ENCODE results near the gene FBN1.

FBN1 gene

DNA sequence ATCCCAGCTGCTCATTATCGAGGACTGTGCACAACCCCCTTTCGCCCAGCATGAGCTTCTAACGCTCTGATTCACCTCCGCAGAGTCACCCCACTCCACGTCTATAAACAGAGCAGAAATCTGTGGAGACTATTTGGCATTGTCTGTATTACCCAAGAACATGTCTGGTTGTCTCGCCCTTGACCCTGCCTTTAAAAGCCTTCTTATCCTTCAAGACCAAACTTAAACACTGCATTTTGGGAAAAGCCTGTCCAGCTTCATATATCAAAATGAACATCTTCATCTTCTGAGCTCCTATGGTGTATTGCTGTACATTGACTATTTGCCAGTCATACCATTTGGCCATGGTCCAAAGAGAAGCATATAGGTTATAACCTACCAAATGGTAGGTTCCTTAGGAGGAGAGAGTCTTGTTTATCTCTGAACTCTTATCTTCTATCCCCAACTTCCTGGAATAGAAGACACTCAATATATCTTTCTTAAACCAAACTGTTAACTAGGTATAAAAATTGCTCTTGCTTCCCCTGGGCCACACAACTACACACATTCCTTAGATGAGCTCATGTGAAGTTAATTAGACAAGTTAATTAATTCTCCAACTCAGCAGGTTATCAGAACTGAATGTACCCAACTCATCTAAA lies 90.1 kb downstream of the FBN1 start:
- no peak overlapping the region for H3K4me3 ChIP-seq (ENCODE audit: low read length)
- TF ChIP-seq ZNF274 (IDR thresholded peaks at IDR 0.05; ENCODE audit: low read depth, low read length), result no peak

- no peak for TF ChIP-seq ZNF274 (IDR thresholded peaks at IDR 0.05; ENCODE audit: low read depth, low read length)
Observed at GRCh38 chr15:48554112-48554511, 91.4 kb downstream of the FBN1 start.

GRCh38 chr15:48553559-48553958 lies 92.0 kb downstream of the FBN1 start:
- TF ChIP-seq ZNF274 (IDR thresholded peaks at IDR 0.05; ENCODE audit: low read depth, low read length), result no peak
- H3K4me3 ChIP-seq (ENCODE audit: low read length), result no peak overlapping the region

More at GRCh38 chr15:48554112-48554511, 91.4 kb downstream of the FBN1 start:
- no peak overlapping the region for H3K4me3 ChIP-seq (ENCODE audit: low read length)

DNA sequence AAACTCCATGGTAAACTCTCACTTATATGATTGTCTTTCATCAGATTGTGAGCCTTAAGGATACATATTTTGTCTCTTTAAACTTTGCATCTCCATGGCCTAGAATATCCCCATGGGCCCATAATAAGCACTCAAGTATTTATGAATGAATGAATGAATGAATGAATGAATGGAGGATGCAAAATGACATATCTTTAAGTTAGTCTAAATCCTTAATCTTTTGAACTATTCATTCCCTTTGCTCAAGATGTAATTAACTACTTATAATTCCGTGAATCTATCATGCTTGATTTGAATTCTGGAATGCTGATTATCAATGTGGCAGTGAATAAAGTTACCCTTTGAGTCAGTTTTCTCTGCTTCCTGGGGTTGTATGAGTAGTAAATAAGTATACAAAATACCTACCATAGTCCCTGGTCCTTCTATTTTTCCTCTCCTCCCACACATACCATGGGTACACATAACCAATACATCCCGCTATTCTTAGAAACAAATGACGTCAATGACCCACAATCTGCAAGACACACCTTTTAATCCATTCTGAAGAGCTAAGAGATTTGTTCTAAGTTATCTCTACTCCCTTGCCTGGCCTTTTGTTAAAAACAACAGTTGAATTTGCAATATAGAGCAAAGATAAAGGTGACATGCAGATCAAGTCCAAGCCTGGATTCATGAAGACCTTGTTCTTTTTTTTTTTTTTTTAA lies 94.5 kb downstream of the FBN1 start:
- no peak overlapping the region for H3K4me3 ChIP-seq (ENCODE audit: low read length)
- TF ChIP-seq ZNF274 (IDR thresholded peaks at IDR 0.05; ENCODE audit: low read depth, low read length), result no peak

DNA sequence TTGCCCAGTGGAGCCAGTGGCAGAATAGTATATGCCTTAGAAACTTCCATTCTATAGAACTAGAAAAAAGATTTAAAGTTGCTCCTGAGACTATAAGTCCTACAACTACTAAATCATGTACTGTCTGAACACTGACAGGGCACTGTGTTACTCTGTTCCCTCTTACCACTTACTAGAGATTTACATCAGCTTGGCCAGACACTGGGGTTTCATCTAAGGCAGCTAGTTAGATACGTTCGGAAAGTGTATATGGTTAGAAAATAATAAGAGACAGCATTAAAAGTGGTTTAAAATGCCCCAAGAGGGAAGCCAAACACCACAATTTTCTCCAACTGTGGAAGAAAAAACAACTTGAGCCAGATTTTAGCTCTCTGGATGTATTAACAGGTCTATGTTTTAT lies 97.1 kb downstream of the FBN1 start:
- TF ChIP-seq ZNF274 (IDR thresholded peaks at IDR 0.05; ENCODE audit: low read depth, low read length), result no peak
- no peak overlapping the region for H3K4me3 ChIP-seq (ENCODE audit: low read length)

GRCh38 chr15:48547286-48547685 lies 98.2 kb downstream of the FBN1 start:
- H3K4me3 ChIP-seq (ENCODE audit: low read length), result no peak overlapping the region
- no peak for TF ChIP-seq ZNF274 (IDR thresholded peaks at IDR 0.05; ENCODE audit: low read depth, low read length)

DNA sequence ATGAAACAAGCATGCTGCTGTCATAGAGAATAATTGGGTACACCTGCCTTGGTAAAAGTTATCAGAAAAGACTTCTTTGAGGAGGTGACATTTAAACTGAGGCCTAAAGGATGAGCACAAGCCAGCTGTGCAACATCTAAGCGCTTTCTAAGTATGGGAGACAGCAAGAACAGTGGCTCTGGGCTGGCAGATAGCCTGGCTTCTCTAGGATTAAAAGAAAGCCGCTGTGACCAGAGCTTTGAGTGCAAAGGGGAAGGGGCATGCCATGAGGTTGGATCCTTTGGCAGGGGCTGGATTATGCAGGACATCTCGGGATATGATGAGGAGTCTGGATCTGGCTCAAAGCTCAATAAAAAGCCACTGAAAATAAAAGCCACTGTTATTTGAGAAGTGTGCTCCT lies 99.2 kb downstream of the FBN1 start:
- no peak overlapping the region for H3K4me3 ChIP-seq (ENCODE audit: low read length)
- no peak for TF ChIP-seq ZNF274 (IDR thresholded peaks at IDR 0.05; ENCODE audit: low read depth, low read length)

DNA sequence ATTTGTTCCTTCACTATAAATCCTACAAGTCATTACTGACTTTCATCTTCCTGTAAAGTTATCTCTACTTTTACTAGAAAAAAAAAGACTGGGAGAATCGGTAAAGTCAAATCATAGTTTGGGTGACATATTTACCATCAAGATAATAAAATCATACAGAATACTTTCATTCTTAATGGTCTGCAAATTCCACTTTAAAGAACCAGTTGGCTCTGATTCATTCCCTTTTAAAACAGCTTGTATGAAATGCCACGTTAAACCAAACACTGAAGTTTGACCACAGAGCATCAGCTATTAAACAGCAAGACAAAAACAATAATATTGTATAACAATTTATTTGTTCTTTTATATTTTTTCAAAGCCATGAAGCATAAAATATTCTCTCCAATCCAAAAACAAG lies 100.7 kb downstream of the FBN1 start:
- H3K4me3 ChIP-seq (ENCODE audit: low read length), result no peak overlapping the region
- no peak for TF ChIP-seq ZNF274 (IDR thresholded peaks at IDR 0.05; ENCODE audit: low read depth, low read length)

- TF ChIP-seq ZNF274 (IDR thresholded peaks at IDR 0.05; ENCODE audit: low read depth, low read length), result no peak
- no peak overlapping the region for H3K4me3 ChIP-seq (ENCODE audit: low read length)
Observed at GRCh38 chr15:48541341-48542278, 103.9 kb downstream of the FBN1 start.

DNA sequence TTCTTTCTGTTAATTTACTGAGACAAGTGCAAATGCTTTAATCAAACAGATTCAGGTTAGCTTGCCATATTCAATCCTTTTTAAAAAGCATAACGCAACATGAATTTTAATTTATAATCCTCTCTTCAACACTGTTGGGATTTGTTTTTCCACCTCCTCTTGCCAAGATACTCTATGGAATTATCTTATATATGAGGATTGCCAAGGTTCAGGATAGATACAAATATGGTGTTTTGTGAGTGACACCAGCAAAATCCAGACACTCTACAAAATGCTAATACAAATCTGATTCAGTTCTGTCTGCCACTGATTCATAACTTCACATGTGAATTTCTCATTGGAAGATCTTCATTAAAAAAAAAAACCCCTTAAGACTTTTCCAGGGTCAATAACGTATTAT lies 104.8 kb downstream of the FBN1 start:
- no peak for TF ChIP-seq ZNF274 (IDR thresholded peaks at IDR 0.05; ENCODE audit: low read depth, low read length)
- H3K4me3 ChIP-seq (ENCODE audit: low read length), result no peak overlapping the region

GRCh38 chr15:48538941-48539340 lies 106.6 kb downstream of the FBN1 start:
- H3K4me3 ChIP-seq (ENCODE audit: low read length), result no peak overlapping the region
- TF ChIP-seq ZNF274 (IDR thresholded peaks at IDR 0.05; ENCODE audit: low read depth, low read length), result no peak

DNA sequence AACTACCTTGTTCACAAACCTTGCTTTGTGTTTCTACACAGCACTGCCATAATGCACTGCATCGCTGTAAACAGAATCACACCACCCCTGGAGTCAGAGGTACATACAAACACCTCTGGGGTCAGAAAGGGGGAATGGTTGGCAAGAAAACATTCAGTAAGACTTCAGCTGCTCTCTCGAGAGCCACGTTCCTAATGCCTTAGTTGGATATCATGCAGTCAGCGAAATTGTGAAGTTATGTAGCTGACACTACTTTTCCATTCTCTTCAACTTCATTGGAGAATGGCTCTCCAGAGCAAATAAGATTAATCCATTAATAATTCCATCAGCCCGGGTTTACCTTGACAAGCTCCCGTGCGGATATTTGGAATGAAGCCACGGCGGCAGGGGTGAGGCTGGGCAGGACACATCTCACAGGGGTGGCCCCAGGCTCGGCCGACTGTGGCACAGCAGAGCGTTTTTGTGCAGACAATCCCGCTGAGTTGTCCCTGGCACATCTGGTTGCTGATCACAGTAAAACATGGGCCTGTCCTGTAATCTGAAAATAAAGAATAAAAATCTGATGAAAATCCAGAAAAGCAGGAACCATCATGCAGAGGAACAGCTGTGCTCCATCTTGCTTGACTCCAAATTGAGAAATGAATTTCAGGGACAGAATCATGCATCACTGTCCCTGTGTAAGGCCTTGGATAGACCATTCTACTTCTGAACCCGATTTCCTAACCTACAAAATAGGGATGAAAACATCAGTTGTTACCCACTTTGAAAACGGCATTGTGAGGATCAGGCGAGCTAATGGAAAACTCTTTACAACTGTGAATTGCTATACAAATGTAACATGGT lies 108.0 kb downstream of the FBN1 start:
- TF ChIP-seq ZNF274 (IDR thresholded peaks at IDR 0.05; ENCODE audit: low read depth, low read length), result no peak
- H3K4me3 ChIP-seq (ENCODE audit: low read length), result no peak overlapping the region

- H3K4me3 ChIP-seq (ENCODE audit: low read length), result no peak overlapping the region
- TF ChIP-seq ZNF274 (IDR thresholded peaks at IDR 0.05; ENCODE audit: low read depth, low read length), result no peak
Observed at GRCh38 chr15:48536681-48537091, 108.8 kb downstream of the FBN1 start.

DNA sequence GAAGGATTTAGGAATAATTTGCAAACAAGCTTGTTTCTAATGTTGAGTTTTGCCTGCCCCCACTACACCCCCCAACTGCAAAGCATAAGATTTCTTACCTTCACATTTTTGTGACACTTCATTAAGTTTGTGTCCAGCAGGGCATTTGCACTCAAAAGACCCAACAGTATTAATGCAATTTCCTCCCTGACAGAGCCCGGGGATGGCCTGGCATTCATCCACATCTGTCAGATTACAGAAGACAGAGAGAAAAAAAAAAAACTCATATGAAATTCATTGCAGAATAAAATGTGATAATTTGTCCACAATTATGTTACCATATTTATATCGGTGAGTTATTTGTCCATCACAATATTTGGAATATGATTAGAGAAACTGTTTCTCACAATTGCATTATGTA lies 111.5 kb downstream of the FBN1 start:
- TF ChIP-seq ZNF274 (IDR thresholded peaks at IDR 0.05; ENCODE audit: low read depth, low read length), result no peak
- H3K4me3 ChIP-seq (ENCODE audit: low read length), result no peak overlapping the region
